Measurements from ENCODE around the gene SEMA7A. TPM values are rescaled to one million over a fixed set of nuclear protein-coding genes. Genes with fewer than 3 reads are reported as not detected.

SEMA7A gene
- total and polyA plus RNA-seq, 9 of the 15 experiments (the other 6 are each of a cell fraction or from before 2014, with no cell fraction given), result 0.04 to 8.2 (median 5.4) TPM; not detected in 1

DNA sequence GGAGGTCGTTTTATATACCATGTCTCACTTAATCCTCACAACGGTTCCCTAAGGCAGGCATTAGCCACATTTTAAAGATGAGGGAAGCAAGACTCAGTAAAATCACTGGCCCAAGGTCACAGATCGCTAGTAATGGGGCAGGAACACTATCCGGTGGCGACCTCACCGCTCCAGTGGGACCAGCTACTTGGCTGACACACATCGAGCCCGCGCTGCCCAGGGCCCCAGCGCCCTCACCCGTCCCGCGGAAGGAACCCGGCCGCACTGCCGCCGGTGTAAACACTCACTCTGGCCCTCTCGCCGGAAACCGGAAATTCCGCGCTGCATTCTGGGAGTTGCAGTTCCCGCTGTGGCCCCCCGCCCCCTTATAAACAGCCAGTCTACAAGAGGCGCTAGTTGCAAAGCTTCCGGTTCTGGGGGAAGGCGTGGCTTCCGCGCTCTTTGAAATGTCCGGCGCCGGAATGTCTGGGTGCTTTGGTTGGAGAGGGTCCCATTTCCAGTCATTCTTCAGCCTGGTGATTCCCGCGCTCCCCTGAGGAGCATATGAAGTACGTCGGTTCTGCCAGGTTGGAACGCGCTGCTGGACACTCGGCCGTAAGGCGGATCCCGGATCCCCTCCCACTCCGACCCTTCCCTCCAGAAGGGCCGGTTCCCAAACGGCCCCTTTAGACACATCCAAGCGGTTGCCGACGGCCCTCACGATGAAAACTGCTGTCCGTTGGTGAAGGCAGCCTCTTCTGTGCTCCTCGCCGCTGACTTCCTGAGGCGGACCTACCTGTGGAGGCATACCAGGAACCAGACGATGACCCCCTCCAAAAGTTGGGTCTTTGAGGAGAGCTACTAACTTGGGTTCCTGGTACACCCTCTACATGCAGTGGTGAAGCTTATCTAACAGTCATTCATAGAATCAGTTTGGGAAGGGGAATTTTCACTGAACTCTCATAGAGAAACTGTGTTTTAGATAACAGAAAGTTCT, 27.4 kb upstream of the SEMA7A start, which contains the start of gene UBL7 (continued):
- TF ChIP-seq CHD7 (IDR thresholded peaks at IDR 0.05; ENCODE audit: low read depth, low read length) (no peak), ZKSCAN3 (CRISPR knock-in tag; IDR thresholded peaks at IDR 0.05) (no peak), ZSCAN32 (CRISPR knock-in tag; IDR thresholded peaks at IDR 0.05) (no peak), ZNF561 (CRISPR knock-in tag; conservative IDR thresholded peaks at IDR 0.05) (no peak), ZNF76 (CRISPR knock-in tag; IDR thresholded peaks at IDR 0.05; ENCODE audit: borderline replicate concordance) (no peak), HDAC2 (IDR thresholded peaks at IDR 0.05) (peak; percentile 60), RBM39 (optimal IDR thresholded peaks at IDR 0.05; ENCODE audit: low read depth, low read length) (peak; percentile 58), ZNF311 (CRISPR knock-in tag; IDR thresholded peaks at IDR 0.05) (no peak)

Data from K562 (cell line).